SH-SY5Y (cell line): ENCODE measurements around the gene ZSCAN21.

Source experiments
- GATA2 ChIP-seq: IDR thresholded peaks from 2 replicates; pipeline ENCODE4 v1.6.1; 2011; ENCODE audit warnings: mild to moderate bottlenecking, low read depth, low read length
- GATA3 ChIP-seq: IDR thresholded peaks from 2 replicates; pipeline ENCODE4 v1.6.1; 2011; ENCODE audit warnings: low read depth, mild to moderate bottlenecking, low read length, moderate library complexity

The ZSCAN21 gene

DNA sequence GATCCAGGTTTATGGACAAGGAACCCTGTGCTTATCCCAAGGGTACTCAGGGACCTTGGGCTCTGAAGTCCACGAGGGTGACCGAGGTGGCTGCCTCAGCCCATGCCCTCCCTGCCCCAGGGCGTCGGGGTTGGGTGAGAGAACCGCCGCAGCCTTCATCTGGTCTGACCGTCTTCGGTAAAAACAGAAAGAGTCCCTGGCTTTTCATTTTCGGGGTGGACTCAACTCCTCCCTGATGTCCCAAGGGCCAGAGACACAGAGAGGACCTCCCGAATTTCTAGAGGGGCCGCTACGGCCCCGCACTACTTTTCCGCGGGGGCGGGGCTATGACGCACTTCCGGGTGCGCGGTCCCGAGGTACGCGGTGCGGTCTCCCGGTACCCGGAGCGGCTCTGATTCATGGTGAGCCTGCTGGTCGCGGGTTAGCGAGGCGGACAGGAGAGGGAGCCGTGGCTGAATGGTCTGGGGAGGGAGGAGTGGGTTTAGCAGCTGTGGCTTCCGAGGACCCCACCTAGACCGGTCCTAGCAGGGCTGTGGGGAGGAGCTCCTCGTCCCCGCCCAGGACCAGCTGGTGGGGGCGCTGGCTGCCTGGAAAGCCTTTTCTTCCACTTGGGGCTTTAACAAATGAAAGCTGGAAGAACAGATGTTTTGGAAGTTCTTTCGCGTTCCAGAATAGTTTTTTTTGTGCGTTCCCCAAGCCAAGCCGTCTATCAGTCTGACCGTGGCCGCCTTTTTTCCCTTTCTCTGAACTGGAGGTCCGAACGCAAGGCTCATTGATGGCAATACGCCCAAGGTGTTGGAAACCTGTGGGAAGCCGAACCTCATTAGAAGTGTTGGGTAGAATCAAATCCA lies at the start of gene ZSCAN21:
Gene ZSCAN21, plus strand, starts transcription at position 334 of the 851 bp plus-strand sequence. CDS start 7,233 bp downstream, outside the sequence.
- TF ChIP-seq GATA3 (no peak), GATA2 (no peak; the same call in 1 of the 2 replicates)

DNA sequence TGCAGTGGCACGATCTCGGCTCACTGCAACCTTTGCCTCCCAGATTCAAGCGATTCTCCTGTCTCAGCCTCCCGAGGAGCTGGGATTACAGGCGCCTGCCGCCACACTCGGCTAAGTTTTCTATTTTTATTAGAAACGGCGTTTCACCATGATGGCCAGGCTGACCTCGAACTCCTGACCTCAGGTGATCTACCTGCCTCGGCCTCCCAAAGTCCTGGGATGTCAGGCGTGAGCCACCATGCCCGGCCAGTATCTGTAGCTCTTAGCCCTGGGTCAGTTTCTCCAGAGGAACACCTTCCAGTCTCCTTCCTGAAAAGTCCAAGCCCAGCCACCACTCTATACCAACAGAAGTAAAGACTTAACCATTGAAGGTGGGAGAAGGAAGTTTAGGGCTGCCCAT lies 49.3 kb upstream of the ZSCAN21 start:
- TF ChIP-seq GATA3, result no peak
- TF ChIP-seq GATA2, result no peak

DNA sequence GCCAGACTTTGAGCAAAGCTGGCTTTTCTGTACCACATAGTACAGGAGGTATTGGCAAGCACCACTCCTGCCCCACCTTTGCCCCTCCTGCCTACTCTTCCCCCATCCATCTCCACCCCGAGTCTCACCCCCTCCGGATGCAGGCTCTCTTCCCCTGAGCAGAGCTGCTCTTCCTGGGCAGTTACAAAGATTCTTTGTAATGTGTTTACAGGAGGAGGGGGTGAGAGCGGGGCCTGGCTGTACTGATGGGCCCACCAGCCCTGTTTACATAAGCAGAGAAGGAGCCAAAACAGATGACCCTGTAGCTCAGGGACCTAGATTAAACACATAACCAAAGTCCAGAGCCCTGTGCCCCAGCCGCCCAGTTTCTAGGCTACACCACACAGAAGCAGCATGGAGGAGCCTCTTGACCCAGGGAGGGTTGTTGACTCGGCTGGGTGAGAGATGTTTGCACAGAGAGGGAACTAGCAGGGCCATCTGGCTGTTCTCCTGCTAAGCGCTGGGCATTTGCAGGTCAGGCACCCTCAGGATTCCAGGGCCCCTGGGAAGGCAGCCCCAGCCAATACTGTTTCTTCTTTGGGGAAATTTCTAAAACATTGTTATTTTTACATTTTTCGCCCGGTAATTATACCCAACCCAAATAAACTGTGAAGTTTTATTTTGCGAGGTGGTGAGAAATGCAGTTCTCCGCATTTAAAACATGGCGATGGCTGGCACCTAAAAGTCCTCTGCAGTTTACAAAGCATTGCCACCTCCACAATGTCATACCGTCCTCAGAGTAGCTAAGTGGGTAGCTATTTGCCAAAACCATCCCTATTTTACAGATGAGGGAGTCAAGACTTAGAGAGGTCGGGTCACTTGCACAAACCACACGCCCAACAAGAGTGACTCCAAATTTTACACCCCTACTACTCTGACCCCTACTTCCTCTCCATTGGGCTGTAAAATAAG lies 45.6 kb upstream of the ZSCAN21 start:
- TF ChIP-seq GATA3, result no peak
- no peak for TF ChIP-seq GATA2

DNA sequence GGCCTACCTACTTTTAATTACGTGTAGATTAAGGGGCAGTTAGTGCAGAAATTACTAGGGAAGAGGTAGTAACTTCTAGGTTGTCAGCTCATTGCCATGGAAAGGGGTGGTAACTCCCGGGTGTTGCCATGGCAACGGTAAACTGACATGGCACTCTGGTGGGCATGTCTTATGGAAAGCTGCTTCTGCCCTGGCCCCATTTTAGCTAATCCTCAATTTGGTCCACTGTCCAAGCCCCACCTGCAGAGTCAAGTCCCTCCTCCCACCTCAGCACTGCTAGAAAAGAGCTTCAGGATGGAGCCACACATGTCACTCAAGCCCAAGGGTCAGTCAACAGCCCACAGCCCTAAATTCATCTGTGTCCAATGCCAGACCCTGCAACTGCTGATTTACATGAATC lies 41.7 kb upstream of the ZSCAN21 start:
- TF ChIP-seq GATA3 (no peak), GATA2 (no peak)

DNA sequence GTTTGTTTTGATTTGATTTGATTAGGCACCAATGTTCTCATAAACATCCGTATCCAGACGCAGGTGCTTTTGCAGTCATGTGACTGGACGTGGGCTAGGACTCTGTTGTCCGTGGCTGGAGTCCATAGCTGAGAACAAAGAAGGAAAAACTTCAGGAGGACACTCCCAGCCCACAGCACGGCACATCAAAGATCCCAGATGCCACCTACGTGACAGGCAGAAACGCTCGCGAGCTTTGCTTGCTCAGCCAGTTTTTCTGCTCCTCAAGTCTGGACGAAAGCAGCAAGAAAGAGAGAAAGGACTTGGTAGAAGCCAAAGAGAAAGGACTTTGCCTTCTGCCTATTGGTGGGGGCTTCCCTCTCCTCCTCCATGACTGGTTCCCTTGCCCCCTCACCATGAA lies 41.0 kb upstream of the ZSCAN21 start:
- TF ChIP-seq GATA3, result no peak
- TF ChIP-seq GATA2, result no peak

DNA sequence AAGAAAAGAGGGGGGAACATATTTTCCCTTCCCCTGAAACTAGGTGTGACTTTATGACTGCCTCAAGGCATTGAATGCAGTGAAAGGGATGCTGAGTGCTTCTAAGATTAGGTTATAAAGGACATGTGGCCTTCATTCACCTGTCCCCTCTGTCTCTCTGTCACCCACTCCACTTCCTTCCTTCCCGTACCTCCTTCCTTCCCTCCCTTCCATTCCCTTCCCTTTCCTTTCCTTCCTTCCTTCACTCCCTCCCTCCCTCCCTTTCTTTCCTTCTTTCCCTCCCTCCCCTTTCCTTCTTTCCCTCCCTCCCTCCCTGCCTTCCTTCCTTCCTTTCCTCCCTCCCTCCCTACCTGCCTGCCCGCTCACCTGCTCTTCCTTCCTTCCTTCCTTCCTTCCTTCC lies 38.7 kb upstream of the ZSCAN21 start:
- TF ChIP-seq GATA3 (no peak), GATA2 (no peak)

DNA sequence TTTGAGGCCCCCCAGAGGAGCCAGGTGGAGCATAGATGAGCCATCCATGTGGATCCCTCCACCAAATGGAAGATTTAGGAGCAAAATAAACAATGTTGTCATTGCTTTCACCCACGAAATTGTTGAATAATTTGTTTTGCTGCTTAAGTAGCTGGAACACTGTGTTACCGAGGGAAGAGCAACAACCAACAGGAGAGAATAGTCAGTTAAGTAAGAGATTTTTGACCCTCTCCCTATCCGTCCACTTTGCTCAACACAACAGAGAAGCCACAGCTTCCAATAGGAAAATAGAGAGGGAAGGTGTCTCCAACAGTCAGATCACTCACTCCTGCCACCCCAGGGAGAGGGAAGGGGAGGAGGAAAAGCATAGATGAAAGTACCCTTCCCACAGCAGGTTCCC lies 38.1 kb upstream of the ZSCAN21 start:
- TF ChIP-seq GATA2 (no peak), GATA3 (no peak)

DNA sequence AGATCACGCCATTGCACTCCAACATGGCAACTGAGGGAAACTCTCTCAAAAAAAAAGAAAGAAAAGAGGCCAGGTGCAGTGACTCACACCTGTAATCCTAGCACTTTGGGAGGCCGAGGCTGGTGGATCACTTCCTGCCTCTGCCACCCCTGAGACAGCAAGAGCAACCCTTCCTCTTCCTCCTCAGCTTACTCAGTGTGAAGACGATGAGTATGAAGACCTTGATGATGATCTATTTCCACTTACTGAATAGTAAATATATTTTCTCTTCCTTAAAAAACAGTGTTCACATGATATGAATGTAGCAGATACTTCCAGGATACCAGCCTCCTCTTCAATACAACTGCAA lies 36.3 kb upstream of the ZSCAN21 start:
- no peak for TF ChIP-seq GATA2
- no peak for TF ChIP-seq GATA3

DNA sequence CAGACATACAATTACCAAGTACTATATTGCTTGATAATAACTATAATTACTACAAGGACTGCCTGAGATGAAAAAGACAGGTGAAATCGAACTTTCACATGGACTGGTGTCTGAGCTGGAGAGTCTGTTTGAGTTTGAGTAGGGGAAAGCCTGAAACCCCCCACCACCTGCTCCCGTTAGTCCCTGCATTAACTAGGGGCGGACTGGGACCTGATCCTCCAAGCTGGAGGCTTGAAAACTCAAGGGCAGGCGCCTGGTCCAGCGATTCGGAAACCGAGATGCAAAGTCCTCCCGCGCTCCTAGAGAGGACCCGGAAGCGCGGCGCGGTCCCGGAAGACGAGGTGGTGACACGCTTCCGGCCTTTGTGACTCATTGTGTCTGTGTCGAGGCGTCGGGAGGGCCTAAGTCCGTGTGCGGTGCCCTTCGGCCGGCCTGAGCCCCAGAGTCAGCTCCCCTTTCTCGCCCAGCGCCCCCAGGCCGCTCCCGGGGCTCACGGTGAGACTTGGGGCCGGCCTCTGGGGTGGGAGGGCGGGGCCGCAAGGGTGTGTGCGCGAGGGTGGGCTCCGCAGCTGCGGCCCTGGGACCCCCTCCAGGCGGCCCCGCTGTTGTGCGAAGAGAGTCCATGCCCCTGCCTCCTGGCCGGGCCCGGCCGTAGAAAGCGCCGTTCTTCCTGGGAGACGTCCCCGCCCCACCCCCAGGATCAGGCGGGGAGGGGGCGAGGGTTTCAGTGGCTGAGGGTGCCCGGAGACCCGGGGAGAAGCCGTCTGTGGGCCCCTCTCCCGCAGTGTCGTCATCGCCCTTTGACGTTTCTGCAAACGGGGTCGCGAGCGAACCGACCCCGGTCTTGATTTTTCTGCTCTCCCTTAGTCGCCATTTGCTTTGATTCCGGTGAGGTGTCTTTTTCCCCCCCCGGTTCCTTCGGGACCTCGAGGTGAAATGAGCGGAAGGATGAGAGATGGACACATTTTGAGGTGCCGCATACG lies 34.1 kb upstream of the ZSCAN21 start, which contains the start of gene ZKSCAN1:
Gene ZKSCAN1, plus strand, starts transcription at position 365 of the 983 bp plus-strand sequence. CDS start 7,911 bp downstream, outside the sequence.
- TF ChIP-seq GATA3 (no peak), GATA2 (no peak; the same call in 1 of the 2 replicates)

DNA sequence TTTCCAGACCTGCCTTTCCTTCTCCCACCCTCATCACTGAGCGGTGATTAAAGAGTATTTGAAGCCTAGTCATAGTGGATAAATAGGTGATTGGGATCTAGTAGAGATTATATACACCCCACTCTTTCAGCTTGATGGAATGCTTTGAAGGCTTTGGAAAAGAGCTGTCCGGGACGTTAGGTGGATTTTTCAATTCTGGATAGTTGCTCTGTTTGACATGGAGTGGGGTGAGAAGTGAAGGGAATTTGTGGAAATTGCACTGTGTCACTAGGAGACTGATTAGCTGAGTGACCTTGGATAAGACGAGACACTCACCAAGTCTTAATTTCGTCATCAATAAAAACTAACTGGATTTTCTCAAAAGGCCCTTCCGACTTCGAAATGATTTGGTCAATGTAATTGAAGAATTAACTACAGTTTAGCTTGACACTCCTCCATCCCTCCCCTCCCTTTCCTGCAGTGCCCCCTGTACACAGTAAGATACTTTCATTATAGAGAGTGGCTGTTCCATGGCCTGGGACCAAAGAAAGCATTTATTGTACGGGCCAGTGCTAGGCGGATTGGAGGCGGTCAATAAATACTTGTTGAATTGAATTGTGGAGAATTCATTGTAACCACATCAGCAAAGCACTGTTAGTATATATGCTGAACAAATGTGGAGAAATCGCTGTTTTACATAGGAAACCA lies 33.2 kb upstream of the ZSCAN21 start:
- TF ChIP-seq GATA3, result no peak
- TF ChIP-seq GATA2, result no peak

DNA sequence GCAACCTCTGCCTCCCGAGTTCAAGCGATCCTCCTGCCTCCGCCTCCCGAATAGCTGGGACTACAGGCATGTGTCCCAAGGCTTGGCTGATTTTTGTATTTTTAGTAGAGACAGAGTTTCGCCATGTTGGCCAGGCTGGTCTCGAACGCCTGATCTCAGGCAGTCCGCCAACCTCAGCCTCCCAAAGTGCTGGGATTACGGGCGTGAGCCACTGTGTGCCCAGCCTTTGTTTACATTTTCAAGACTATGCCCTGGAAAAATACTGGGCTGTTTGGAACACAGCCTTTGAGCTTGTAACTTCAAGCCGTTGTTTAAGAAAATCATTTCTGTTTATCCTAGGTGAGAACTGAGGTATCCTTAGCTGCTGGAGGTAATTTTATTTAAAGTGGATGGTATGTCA lies 32.3 kb upstream of the ZSCAN21 start:
- TF ChIP-seq GATA2, result no peak

DNA sequence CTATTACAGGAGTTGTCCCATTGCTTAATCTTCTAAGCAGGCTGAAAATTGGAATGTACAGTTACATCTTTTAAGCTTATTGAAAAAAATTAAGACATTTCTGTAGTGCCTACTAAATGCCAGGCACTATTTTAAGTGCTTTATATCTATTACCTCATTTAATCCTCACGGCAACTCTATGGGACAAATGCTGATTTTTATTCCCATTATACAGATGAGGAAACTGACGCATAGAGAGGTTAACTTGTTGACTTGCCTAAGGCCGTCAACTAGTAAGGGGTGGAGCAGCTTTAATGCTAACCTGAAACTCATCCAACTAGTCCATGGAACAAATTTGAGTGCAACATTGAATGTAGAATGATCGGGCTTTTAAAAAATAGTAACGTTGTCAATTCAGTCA lies 31.7 kb upstream of the ZSCAN21 start:
- TF ChIP-seq GATA3 (no peak), GATA2 (no peak)

DNA sequence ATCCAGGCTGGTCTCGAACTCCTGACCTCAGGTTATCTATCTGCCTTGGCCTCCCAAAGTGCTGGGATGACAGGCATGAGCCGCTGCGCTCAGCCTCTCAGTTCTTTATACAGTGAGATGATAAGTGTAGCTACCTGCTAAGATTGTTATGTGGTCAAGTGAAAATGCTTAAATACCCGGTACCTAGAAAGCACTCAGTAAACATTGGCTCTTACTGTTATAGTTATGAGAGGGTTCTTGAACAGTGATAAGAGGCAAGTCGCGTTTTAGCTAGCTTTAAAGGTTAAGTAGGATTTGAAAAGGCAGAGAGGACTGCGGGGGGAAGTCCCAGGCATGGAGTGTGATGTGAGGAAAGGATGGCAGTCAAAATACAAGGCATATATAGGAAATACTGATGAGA lies 29.7 kb upstream of the ZSCAN21 start:
- no peak for TF ChIP-seq GATA2
- no peak for TF ChIP-seq GATA3
